DMS79 (cell line): ENCODE measurements around the gene FAT1.

Source experiments
- DNase-seq: peaks from one replicate; lab custom pipeline; 2025; lab: John Stamatoyannopoulos, UW

The FAT1 gene

GRCh38 chr4:186725469-186726425 lies 2.1 kb upstream of the FAT1 start:
- no peak for DNase-seq

- no peak for DNase-seq
Measured at GRCh38 chr4:186724864-186725468, 1.3 kb upstream of the FAT1 start.

- no peak for DNase-seq
Measured at GRCh38 chr4:186724058-186724863, 605 bp upstream of the FAT1 start.

DNA sequence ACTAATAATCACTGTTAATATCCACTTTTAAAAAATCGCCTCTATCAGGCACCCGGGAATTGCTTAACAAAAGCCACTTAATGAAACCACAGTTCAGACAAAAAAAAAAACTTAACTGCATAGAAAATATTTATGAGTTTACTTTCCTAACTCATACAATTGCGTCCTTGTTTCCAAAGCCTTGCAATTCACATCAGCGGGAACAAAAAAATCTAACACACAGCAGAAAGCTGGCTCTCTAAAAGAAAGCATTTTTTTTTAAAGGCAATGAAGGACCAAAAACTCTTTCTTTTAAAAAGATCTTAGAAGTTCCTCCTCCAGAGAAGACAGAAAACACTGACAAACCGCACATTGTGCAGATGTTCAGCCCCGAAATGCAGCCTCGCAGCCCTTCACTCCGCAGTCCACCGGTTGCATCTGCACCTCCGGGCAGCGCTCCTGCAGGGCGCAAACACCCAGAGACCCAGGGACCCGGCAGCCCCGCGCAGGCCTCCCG lies 812 bp downstream of the FAT1 start:
- no peak for DNase-seq

DNA sequence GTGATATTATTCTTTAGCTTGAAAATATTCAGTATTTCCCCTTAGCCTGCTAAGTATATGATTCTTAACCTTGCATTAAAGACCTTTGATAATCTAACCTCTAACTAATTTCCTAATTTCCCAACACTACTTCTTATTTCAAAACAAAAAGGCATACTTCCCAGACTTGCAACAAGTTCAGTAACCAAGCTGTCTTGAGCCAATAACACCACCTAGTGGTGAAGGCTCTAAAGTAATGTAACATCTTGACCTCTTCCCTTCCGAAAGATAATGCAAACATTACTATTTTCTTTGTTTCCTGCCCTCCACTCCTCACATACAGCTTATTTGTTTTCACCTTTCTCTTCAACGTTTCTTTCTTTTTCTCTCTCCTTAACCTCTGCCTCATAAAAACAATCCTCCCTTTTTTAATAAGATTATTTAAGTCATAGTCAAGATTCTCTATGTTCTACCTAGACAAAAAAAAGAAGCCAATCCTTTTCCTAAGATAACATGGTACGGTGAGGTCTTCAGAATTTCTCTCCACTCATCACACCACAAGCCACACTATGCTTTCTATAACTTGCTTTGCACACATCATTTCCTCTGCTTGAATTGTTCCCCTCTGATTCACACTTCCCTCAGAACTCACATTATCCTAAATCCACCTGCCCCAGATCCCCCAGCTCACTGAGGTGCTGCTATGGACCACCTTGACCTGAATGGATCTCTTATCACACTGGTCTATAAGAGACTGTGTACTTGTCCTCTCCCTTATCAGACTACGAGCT lies 3.5 kb downstream of the FAT1 start:
- no peak for DNase-seq

GRCh38 chr4:186717556-186717955 lies 6.1 kb downstream of the FAT1 start:
- DNase-seq: no peak

GRCh38 chr4:186715077-186715476 lies 8.6 kb downstream of the FAT1 start:
- no peak for DNase-seq

DNA sequence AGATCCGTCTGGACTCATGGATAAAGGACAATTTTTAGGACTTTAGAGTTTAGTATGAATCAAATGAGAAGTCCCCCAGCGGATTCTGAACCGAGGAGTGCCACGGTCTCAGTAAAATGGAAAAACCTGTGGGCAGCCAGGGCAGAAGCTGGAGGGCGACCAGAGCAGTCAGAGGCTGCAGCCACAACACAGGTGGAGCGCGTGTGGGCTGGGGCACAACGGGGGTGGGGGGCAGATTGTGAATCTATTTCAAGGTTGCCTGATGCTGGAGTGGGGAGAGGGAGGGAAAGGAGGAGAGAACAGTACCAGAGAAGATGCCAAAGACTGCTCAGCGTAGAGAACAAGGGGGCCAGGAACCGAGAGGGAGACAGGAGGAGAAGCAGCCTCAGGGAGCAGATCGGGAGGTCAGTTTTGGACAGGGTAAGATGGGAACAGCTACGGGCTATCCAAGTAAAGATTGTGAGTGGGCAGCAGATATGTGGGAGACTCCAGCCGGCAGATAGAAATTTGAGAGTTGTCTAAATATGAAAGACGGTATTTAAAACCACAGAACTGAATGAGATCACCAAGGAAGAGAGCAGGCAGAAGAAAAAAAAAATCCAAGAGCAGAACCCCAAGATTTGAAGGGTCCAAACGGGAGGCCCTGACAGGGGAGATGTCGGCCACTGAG lies 9.5 kb downstream of the FAT1 start:
- no peak for DNase-seq

DNA sequence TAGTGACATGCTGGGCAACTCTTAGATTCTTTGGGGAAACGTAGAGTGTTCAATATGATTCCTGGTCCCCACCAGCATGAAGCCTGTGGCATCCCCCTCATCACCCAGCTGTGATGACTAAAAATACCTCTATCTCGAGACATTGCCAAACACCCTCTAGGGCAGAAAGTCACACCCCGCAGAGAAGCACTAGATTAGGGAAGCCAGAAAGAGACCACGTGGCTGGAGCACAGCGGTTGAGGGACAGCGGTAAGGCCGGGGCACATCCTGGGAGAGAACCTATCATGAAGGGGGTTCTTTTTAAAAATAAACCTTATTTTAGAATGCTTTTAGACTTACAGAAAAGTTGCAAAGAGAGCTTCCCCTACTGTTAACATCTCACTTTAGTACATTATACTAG lies 11.0 kb downstream of the FAT1 start:
- no peak for DNase-seq

DNA sequence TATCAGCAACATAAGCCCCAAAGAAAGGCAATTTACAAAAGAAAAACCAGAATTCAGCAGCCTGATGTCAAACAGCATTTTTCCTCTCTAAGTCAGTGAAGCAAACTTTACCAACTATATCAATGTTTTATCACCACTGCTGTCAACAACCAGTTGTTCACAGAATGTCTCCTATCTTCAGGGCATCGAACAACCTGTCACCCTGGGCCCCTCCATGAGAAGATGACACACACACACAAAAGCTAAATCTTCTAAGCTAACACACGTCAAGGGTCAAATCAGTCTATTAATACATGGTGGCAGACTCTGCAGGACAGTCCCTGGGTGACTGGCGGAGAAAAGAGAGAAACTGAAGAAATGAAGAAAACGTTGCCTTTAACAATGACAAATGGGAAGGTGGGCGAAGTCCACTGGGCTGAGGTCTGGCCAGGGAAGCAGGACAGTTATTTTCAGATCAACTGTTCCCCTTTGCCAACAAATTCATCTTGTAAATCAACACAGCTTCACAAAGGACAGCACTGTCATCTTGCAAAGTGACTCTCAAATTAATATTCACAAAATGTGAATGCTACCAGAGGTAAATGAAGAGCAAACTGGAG lies 13.0 kb downstream of the FAT1 start:
- DNase-seq: no peak

DNA sequence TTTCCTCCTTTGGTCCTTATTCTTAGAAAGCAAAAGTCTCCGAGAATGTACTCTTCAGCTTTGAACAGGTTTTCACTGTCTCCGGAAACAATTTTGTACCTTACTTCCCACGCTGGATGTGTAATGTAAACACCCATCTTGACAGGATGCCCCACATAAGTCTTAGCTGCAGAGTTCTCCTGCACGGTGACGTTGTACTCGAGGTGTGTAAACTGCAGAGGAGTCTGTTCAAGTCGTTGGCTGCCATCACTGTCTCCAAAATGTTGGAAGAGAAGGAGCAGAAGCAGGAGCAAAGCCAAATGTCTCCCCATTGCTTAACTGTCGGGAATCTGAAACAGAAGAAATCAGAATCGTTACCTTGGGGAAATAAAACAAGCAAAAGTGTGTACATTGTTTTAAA lies 14.1 kb downstream of the FAT1 start:
- DNase-seq: no peak

- no peak for DNase-seq
Measured at GRCh38 chr4:186708554-186708953, 15.1 kb downstream of the FAT1 start.

DNA sequence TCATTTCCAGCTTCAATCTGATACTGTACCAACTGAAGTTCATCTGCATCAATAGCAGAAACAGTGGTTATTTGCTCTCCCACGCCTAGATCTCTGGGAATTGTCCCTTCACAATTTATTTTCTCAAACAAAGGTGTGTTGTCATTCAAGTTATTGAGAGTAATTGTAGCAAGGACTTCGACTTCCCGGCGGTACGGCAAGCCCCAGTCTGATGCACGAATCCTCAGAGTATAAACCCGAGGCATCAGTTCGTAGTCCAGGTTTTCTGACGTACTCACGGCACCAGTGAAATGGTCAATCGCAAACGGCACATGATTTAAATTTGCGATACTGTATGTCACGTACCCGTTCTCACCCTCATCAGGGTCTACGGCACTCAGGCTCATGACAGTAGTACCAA lies 15.7 kb downstream of the FAT1 start:
- DNase-seq: no peak

DNA sequence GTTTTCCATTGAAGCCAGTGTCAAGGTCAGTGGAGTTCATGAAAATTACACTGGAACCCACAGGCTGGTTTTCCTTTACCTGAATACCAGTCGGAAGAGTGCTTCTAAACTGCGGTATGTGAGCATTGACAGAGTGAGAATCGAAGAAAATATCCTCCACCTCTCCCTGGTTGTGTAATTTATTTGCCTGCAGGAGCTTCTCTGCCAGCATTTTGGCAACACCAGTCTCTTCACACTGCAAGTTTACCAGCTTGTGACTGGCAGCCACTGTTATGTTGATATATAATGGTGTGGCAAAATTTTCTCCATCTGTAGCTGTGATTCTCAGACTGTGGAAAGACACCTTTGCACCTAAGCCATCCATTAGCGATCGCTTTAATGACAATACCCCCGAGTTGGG lies 16.1 kb downstream of the FAT1 start:
- DNase-seq: no peak

DNA sequence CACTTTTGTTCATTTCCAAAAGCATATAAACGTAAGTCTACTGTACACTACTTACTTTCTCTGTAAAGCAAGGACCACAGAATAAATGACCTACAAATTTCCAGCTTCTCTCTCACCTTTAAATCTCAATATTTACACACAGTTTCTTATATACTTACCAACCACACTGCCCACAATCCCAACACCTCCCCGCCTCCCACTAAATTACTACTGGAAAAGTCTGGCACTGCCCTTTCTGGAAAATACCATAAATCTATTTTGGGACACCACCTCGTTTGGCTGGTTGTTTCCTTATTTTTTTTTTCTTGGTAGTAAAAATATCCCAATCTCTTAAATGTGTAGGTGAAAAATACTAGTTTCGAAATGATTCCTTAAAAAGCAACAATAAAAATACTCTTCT lies 19.6 kb downstream of the FAT1 start:
- DNase-seq: no peak

GRCh38 chr4:186703510-186703909 lies 20.1 kb downstream of the FAT1 start:
- no peak for DNase-seq

GRCh38 chr4:186702940-186703339 lies 20.7 kb downstream of the FAT1 start:
- no peak for DNase-seq

GRCh38 chr4:186702297-186702696 lies 21.4 kb downstream of the FAT1 start:
- DNase-seq: no peak

GRCh38 chr4:186701788-186702187 lies 21.9 kb downstream of the FAT1 start:
- DNase-seq: no peak

DNA sequence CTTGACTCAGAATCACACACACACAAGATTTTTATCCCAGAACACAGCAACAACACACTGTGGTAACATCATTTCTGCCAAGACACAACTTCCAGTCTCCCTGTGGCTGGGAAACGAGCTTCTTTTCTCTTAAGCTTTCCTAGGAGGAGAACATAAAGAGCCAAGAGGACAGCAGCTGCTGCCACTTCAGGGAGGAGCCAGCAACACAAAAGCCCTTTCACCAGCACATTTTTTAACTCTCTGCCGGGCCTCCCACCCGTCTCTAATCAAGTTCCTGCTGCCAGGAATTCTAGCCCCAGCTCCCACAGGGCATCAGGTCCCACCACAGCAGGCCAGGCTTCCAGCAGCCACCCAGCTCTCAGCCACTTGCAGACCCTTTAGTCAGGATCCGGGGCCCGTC lies 22.4 kb downstream of the FAT1 start:
- no peak for DNase-seq

- no peak for DNase-seq
Measured at GRCh38 chr4:186700746-186701145, 22.9 kb downstream of the FAT1 start.
